NCI-H1105 (cell line): Measurements from ENCODE around the gene RGS1.
"Not testable (repeated sequence)": the region's sequence is repeated elsewhere in the genome, so short reads cannot be mapped to it uniquely, and the experiment has no call there.

Source experiments
- DNase-seq: peaks from one replicate; lab custom pipeline; 2025; lab: John Stamatoyannopoulos, UW

RGS1 gene

GRCh38 chr1:192575499-192576189 is at the start of gene RGS1:
RGS1 (plus strand) TSS chr1:192575773; CDS start chr1:192575793, 20 bp downstream.
- DNase-seq = no peak

- DNase-seq = no peak
Observed at GRCh38 chr1:192527111-192527795, 48.3 kb upstream of the RGS1 start.

- no peak for DNase-seq
Observed at GRCh38 chr1:192527950-192528349, 47.6 kb upstream of the RGS1 start.

GRCh38 chr1:192529031-192529755 is 46.4 kb upstream of the RGS1 start:
- no peak for DNase-seq

- no peak for DNase-seq
Observed at GRCh38 chr1:192529811-192530210, 45.8 kb upstream of the RGS1 start.

GRCh38 chr1:192530254-192530653 is 45.3 kb upstream of the RGS1 start:
- DNase-seq = no peak

- not testable (repeated sequence) for DNase-seq
Observed at GRCh38 chr1:192531037-192531703, 44.4 kb upstream of the RGS1 start.

- no peak for DNase-seq
Observed at GRCh38 chr1:192534666-192535065, 40.9 kb upstream of the RGS1 start.

- DNase-seq = no peak
Observed at GRCh38 chr1:192535916-192536664, 39.5 kb upstream of the RGS1 start.

GRCh38 chr1:192538407-192539296 is 36.9 kb upstream of the RGS1 start:
- DNase-seq = no peak

- DNase-seq = no peak
Observed at GRCh38 chr1:192539297-192540092, 36.1 kb upstream of the RGS1 start.

- DNase-seq = no peak
Observed at GRCh38 chr1:192543445-192543844, 32.1 kb upstream of the RGS1 start.

- no peak for DNase-seq
Observed at GRCh38 chr1:192545896-192546521, 29.6 kb upstream of the RGS1 start.

GRCh38 chr1:192546596-192547190 is 28.9 kb upstream of the RGS1 start:
- no peak for DNase-seq

GRCh38 chr1:192547501-192547900 is 28.1 kb upstream of the RGS1 start:
- DNase-seq = no peak

GRCh38 chr1:192549937-192550336 is 25.6 kb upstream of the RGS1 start:
- DNase-seq = no peak

- no peak for DNase-seq
Observed at GRCh38 chr1:192550922-192551534, 24.5 kb upstream of the RGS1 start.

- no peak for DNase-seq
Observed at GRCh38 chr1:192552760-192553191, 22.8 kb upstream of the RGS1 start.
